ENCODE data around the gene AOPEP.

AOPEP gene

DNA sequence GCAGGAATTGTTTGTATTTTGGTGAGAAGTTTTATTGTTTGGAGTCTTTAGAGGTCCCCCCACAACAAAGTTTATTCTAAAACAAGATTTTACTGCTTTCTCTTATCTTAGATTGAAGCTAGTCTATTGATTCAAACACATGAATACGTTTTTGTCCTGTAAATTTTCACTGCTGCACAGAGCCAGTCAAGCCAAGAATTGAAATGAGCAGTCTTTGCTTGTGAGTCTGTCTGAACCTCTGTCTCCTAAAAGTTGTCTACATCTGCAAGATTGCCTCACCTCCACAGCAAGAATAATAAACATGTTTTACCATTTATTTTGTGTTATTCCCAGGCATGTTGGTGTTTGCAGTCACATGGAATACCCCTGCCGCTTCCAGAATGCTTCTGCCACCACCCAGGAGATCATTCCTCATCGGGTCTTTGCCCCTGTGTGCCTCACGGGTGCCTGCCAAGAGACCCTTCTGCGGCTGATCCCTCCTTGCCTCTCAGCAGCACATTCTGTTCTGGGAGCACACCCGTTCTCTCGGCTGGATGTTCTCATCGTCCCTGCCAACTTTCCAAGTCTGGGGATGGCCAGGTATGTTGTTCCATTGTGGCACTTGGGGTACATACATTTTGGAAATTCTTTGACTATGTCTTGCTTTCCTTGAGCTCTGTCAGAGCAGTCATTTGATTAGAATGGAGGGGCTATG is 74.1 kb downstream of the AOPEP start:
- H3K9ac ChIP-seq (ENCODE audit: low read depth, low read length) = no peak overlapping the region
- no peaks in the 10 kb centered on the region for H3K4me1 ChIP-seq (ENCODE audit: insufficient read depth, low read length)
- no peak overlapping the region for H3K4me3 ChIP-seq (ENCODE audit: low read length)
- peaks cover 11% of the 10 kb centered on the region for H3K36me3 ChIP-seq (ENCODE audit: insufficient read depth, low read depth, low read length)
- no peaks in the 10 kb centered on the region for H3K9me3 ChIP-seq (ENCODE audit: insufficient read depth, low read depth, low read length)
- H3K27ac ChIP-seq (ENCODE audit: low read length) = no peak overlapping the region
- H3K27me3 ChIP-seq (ENCODE audit: insufficient read depth, low read length) = no peaks in the 10 kb centered on the region

DNA sequence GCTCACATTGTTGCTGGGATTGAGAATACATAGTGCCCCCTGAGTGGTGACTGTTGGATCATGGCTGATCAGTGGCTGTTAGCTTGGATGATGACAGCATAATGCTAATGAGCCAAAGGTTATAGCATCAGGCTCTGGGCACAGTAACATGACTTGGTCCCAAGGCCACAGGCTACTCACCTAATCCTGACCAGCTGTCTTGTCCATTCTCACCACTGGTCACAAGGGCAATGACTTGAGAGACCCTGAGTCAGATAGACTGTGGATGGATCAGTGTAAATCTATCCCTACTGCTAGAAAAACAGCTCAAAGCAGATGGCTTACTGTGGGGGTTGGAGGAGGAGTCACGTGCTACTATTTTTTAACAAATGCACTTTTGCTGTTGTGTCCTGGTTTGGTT is 74.7 kb downstream of the AOPEP start:
- Histone ChIP-seq H3K9ac (ENCODE audit: low read depth, low read length) (no peak overlapping the region), H3K27ac (ENCODE audit: low read length) (no peak overlapping the region), H3K4me1 (ENCODE audit: insufficient read depth, low read length) (peaks cover 4% of the 10 kb centered on the region; the same call in 1 of the 2 replicates), H3K9me3 (ENCODE audit: insufficient read depth, low read depth, low read length) (no peaks in the 10 kb centered on the region), H3K36me3 (ENCODE audit: insufficient read depth, low read depth, low read length) (peaks cover 11% of the 10 kb centered on the region), H3K4me3 (ENCODE audit: low read length) (no peak overlapping the region), H3K27me3 (ENCODE audit: insufficient read depth, low read length) (no peaks in the 10 kb centered on the region)

DNA sequence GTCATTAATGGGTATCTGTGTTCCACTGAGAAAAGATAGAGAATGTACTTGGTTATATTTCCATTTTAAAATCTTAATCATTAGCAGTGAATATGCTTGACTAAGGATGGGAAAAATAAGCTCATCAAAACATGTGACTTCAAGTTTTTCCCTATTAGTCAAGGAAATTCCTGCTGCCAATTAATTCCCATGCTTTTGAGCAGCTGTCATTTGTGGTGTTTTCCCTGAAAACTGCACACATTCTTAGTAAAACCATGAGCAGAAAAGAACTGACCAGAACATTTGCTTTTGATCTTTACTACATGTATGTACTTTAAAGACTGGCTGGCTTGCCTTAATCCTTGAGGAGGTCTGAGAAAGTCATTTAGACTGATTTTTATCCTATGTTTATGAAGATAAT is 75.2 kb downstream of the AOPEP start:
- H3K9me3 ChIP-seq (ENCODE audit: insufficient read depth, low read depth, low read length) = no peaks in the 10 kb centered on the region

DNA sequence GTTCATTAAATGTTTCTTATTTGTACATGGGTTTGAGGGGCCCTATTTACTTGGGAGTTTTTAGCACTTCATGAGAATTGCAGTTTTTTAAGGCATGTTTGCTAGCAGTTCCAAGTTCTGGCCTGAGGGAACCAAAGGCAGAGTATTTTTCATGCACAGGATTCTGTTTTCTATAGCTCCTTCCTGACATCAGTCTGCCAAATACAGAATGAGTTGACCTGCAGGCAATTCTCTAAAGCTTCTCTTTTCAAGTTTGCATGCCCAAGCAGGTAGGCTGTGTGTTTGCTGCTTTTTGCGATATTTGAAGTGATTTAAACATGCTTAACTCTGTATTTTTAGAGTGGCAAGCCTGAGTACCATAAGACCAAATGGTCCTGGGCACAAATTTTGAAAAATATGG is 75.8 kb downstream of the AOPEP start:
- Histone ChIP-seq H3K36me3 (ENCODE audit: insufficient read depth, low read depth, low read length) (peaks cover 11% of the 10 kb centered on the region), H3K4me1 (ENCODE audit: insufficient read depth, low read length) (peaks cover 7% of the 10 kb centered on the region; the same call in 1 of the 2 replicates), H3K27ac (ENCODE audit: low read length) (no peak overlapping the region), H3K4me3 (ENCODE audit: low read length) (no peak overlapping the region), H3K9me3 (ENCODE audit: insufficient read depth, low read depth, low read length) (no peaks in the 10 kb centered on the region), H3K9ac (ENCODE audit: low read depth, low read length) (no peak overlapping the region), H3K27me3 (ENCODE audit: insufficient read depth, low read length) (no peaks in the 10 kb centered on the region)

More for the DNA sequence above, 75.2 kb downstream of the AOPEP start:
- Histone ChIP-seq H3K9ac (ENCODE audit: low read depth, low read length) (no peak overlapping the region), H3K4me1 (ENCODE audit: insufficient read depth, low read length) (peaks cover 7% of the 10 kb centered on the region; the same call in 1 of the 2 replicates), H3K36me3 (ENCODE audit: insufficient read depth, low read depth, low read length) (peaks cover 11% of the 10 kb centered on the region), H3K4me3 (ENCODE audit: low read length) (no peak overlapping the region), H3K27me3 (ENCODE audit: insufficient read depth, low read length) (no peaks in the 10 kb centered on the region), H3K27ac (ENCODE audit: low read length) (no peak overlapping the region)

DNA sequence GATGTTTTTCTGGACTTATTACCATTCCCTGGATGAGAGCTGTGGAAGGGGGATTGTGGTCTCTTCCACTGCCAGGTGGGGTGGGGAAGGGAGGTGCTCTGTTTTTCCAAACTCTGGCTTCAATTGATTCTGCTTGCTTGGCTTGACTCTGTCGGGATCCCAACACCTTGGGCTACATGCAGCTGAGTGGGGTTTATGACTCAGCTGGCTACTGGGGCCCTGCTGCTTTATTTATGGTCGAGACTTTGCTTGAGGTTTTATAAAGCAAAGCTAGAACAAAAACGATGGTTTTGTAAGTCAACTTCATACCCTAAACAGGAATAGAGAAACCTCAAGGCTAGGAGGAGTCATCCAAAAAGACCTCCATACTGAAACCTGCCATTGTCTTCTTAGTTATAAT is 76.3 kb downstream of the AOPEP start:
- Histone ChIP-seq H3K36me3 (ENCODE audit: insufficient read depth, low read depth, low read length) (peaks cover 11% of the 10 kb centered on the region), H3K9ac (ENCODE audit: low read depth, low read length) (no peak overlapping the region), H3K27me3 (ENCODE audit: insufficient read depth, low read length) (no peaks in the 10 kb centered on the region), H3K9me3 (ENCODE audit: insufficient read depth, low read depth, low read length) (no peaks in the 10 kb centered on the region), H3K27ac (ENCODE audit: low read length) (no peak overlapping the region), H3K4me3 (ENCODE audit: low read length) (no peak overlapping the region), H3K4me1 (ENCODE audit: insufficient read depth, low read length) (peaks cover 7% of the 10 kb centered on the region; the same call in 1 of the 2 replicates)

DNA sequence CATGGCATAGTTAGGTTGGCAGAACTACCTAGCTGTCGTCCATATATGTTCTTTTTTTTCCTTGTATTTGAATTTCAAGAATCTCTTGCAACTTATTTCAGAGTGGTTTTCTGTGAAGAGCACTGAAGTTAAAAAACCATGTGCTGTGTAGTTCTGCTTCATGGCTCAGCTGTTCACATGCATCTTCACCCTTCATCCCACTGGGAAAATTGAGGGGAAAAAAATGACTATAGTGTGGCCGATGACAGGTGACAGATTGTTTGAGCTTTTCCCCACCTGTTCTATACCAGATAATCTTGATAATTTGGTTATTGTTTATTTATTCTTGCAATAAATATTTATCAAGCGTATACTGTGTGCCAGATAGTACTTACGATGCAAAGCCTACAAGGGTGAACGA is 77.8 kb downstream of the AOPEP start:
- Histone ChIP-seq H3K36me3 (ENCODE audit: insufficient read depth, low read depth, low read length) (peaks cover 11% of the 10 kb centered on the region), H3K9me3 (ENCODE audit: insufficient read depth, low read depth, low read length) (no peaks in the 10 kb centered on the region), H3K27me3 (ENCODE audit: insufficient read depth, low read length) (no peaks in the 10 kb centered on the region), H3K4me3 (ENCODE audit: low read length) (no peak overlapping the region), H3K4me1 (ENCODE audit: insufficient read depth, low read length) (peaks cover 7% of the 10 kb centered on the region; the same call in 1 of the 2 replicates), H3K27ac (ENCODE audit: low read length) (no peak overlapping the region), H3K9ac (ENCODE audit: low read depth, low read length) (no peak overlapping the region)

DNA sequence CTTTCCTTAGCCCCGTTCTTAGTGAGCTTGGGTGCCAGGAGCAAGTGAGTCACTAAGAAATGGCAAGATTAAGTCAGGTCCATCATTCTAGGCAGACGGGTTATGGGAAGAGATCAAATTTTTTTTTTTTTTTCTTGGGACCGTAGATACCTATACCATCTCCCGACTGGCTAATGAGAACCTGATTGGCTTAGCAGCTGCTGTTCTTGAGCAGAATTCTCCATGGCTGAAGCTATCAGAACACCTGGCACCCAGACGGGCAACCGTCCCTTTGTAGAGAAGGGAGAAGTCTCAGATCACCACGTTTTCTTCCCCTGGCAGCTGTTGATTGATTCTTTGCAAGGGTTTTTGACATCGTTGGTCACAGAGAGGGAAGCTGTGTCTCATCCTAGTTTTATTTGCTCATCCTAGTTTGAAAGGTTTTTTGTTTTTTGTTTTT is 78.6 kb downstream of the AOPEP start:
- Histone ChIP-seq H3K9ac (ENCODE audit: low read depth, low read length) (no peak overlapping the region), H3K27me3 (ENCODE audit: insufficient read depth, low read length) (no peaks in the 10 kb centered on the region), H3K36me3 (ENCODE audit: insufficient read depth, low read depth, low read length) (peaks cover 11% of the 10 kb centered on the region), H3K4me1 (ENCODE audit: insufficient read depth, low read length) (peaks cover 7% of the 10 kb centered on the region; the same call in 1 of the 2 replicates), H3K4me3 (ENCODE audit: low read length) (no peak overlapping the region), H3K9me3 (ENCODE audit: insufficient read depth, low read depth, low read length) (no peaks in the 10 kb centered on the region), H3K27ac (ENCODE audit: low read length) (no peak overlapping the region)

DNA sequence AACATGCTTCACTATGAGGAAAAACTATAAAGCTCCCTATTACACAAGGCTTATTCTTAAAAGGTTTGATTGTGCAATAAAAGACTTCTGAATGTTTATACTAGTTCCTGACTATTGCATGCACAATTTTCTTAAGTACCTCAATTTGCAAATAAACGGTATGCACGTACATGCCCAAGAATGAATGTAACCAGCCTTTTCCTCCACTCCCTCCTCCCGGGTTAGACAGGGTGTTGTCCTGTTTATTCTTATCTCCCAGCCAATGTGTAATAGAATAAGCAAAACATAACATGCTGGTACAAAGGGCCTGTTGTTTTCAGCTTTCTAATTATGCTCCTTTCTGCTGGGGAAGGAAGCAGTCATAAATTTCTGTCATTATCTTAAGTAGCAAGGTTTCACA is 79.1 kb downstream of the AOPEP start:
- Histone ChIP-seq H3K9ac (ENCODE audit: low read depth, low read length) (no peak overlapping the region), H3K4me3 (ENCODE audit: low read length) (no peak overlapping the region), H3K27ac (ENCODE audit: low read length) (no peak overlapping the region), H3K27me3 (ENCODE audit: insufficient read depth, low read length) (no peaks in the 10 kb centered on the region), H3K36me3 (ENCODE audit: insufficient read depth, low read depth, low read length) (peaks cover 11% of the 10 kb centered on the region), H3K4me1 (ENCODE audit: insufficient read depth, low read length) (peaks cover 7% of the 10 kb centered on the region; the same call in 1 of the 2 replicates), H3K9me3 (ENCODE audit: insufficient read depth, low read depth, low read length) (no peaks in the 10 kb centered on the region)

DNA sequence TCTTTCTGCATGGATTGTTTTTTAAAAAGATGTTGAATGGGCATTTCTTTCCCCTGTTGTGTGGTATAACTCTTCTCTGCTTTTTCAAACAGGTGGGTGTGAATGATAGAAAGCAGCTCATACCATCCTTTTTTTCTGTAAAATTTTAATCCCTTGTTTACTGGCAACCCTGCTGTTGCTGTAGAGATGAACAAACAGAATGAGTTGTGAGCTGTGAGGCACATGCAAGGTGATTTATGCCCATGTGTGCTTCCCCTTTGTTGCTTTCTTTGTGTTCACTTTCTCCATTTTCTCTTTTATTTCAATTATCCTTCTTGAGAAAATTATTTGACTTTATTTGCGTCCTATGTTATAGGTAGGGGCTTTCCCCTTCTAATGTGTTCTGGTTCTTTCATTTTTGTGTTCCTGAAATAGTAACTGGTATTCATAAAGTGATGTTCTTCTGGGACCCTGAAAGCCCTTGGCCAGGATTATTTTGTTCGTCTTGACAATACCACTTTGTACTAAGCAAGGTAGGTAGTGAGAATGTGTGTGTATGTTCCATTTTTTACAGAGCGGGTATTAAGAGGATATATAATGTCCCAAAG is 79.9 kb downstream of the AOPEP start:
- Histone ChIP-seq H3K27ac (ENCODE audit: low read length) (no peak overlapping the region), H3K9ac (ENCODE audit: low read depth, low read length) (no peak overlapping the region), H3K4me3 (ENCODE audit: low read length) (no peak overlapping the region), H3K9me3 (ENCODE audit: insufficient read depth, low read depth, low read length) (no peaks in the 10 kb centered on the region), H3K27me3 (ENCODE audit: insufficient read depth, low read length) (no peaks in the 10 kb centered on the region), H3K36me3 (ENCODE audit: insufficient read depth, low read depth, low read length) (peaks cover 3% of the 10 kb centered on the region; the same call in 1 of the 2 replicates), H3K4me1 (ENCODE audit: insufficient read depth, low read length) (peaks cover 7% of the 10 kb centered on the region; the same call in 1 of the 2 replicates)

DNA sequence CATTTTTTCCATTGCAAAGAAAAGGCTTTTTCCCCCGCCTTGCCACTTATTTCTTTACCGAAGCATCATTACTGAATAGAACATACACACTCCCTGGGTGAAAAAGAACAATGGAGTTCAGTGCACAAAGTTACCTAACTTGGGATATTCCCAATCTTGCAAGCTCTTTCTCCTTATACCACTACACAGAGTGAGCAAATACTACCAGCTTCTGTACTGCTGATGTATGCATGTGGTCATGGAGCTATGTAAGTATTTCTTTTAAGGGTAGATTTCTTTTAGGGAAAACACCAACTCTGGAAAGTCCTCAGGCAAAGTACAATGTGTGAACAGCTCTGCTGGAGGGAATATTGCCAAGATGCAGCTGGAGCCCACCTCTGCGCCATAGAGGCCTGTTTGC is 81.1 kb downstream of the AOPEP start:
- Histone ChIP-seq H3K4me1 (ENCODE audit: insufficient read depth, low read length) (peaks cover 7% of the 10 kb centered on the region; the same call in 1 of the 2 replicates), H3K27me3 (ENCODE audit: insufficient read depth, low read length) (no peaks in the 10 kb centered on the region), H3K9ac (ENCODE audit: low read depth, low read length) (no peak overlapping the region), H3K36me3 (ENCODE audit: insufficient read depth, low read depth, low read length) (no peaks in the 10 kb centered on the region), H3K4me3 (ENCODE audit: low read length) (no peak overlapping the region), H3K27ac (ENCODE audit: low read length) (no peak overlapping the region), H3K9me3 (ENCODE audit: insufficient read depth, low read depth, low read length) (no peaks in the 10 kb centered on the region)

DNA sequence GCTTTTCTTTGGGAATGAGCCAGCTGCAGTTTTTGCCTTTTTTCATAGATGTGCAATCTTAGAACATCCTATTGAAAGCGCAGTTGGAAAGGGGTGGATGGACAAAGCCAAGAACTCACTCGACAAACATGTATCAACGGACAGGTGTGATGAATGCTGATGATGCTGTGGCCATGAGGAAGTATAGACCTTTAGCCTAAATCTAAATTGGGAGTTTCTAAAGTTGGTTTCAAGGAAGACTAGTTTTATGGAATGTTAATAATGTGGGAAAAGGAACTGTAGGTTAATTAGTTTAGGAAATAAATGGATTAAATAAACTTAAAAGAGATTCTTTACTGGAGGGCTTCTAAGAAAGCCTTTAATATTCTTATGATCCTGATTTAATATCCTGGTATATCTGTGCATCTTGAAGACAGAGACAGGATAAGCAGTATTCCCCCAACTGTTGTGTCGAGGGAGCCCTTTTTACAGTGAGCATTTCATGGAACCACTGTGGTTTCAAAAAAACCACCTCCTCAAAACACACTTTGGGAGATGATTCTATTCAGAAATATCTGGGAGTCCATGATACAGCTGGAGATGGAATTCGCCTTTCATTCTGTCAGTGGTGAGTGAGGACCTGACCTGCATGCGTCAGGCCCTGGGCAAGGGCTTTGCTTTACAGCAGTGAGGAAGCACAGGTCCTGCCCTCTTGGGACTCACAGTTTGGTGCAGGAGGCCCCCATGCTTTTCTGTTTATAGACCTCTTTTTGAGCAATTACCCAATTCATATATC is 82.6 kb downstream of the AOPEP start:
- Histone ChIP-seq H3K27me3 (ENCODE audit: insufficient read depth, low read length) (no peaks in the 10 kb centered on the region), H3K4me1 (ENCODE audit: insufficient read depth, low read length) (peaks cover 7% of the 10 kb centered on the region; the same call in 1 of the 2 replicates), H3K36me3 (ENCODE audit: insufficient read depth, low read depth, low read length) (no peaks in the 10 kb centered on the region), H3K9me3 (ENCODE audit: insufficient read depth, low read depth, low read length) (no peaks in the 10 kb centered on the region), H3K4me3 (ENCODE audit: low read length) (no peak overlapping the region), H3K9ac (ENCODE audit: low read depth, low read length) (no peak overlapping the region), H3K27ac (ENCODE audit: low read length) (no peak overlapping the region)

Measured in iPS-20b (cell line).